ENCODE results near the gene RTN4RL1. TPM values are rescaled to one million over a fixed set of nuclear protein-coding genes. Genes with fewer than 3 reads are reported as not detected.
A peak's percentile ranks its signal among the peaks of the same experiment; 100 is the strongest.

Gene RTN4RL1
- total RNA-seq, 1 donor from 2014 or later: 12.4 TPM

DNA sequence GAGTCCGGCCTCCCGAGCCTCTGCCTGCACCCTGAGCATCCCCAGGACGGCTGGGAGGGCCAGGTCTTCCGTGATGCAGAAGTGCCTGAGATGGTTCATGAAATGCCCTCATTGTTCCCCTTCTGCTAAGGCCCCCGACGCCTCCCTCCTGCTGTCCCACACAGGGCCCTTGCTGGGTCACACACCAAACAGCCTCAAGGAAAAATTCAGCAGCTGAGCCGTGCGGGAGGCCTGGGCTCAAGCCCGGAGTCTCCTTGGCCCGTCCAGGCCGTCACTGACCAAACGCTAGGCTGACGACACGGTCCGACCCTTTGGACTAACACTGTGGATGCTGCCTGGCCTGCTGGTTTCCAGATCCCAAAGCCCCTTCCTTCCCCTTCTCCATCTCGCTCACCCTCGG lies 90.2 kb downstream of the RTN4RL1 start:
- no peaks in the 10 kb centered on the region for H3K9me3 Mint-ChIP-seq (ENCODE audit: low read depth)
- peaks cover 17% of the 10 kb centered on the region for H3K4me1 Mint-ChIP-seq (ENCODE audit: low read depth)
- H3K27ac Mint-ChIP-seq: no peak overlapping the region
- no peak for DNase-seq (ENCODE audit: low spot score, unreplicated experiment)
- H3K27me3 Mint-ChIP-seq: no peaks in the 10 kb centered on the region
- no peak overlapping the region for H3K4me3 Mint-ChIP-seq (ENCODE audit: low read depth)
- H3K36me3 Mint-ChIP-seq (ENCODE audit: insufficient read depth): no peaks in the 10 kb centered on the region
- no peak for TF ChIP-seq CTCF (IDR thresholded peaks at IDR 0.05; ENCODE audit: unreplicated experiment)

GRCh38 chr17:1933875-1934715 lies 91.0 kb downstream of the RTN4RL1 start:
- no peaks in the 10 kb centered on the region for H3K27me3 Mint-ChIP-seq
- H3K4me1 Mint-ChIP-seq (ENCODE audit: low read depth): peaks cover 17% of the 10 kb centered on the region
- H3K36me3 Mint-ChIP-seq (ENCODE audit: insufficient read depth): no peaks in the 10 kb centered on the region
- TF ChIP-seq CTCF (IDR thresholded peaks at IDR 0.05; ENCODE audit: unreplicated experiment): no peak
- no peak overlapping the region for H3K4me3 Mint-ChIP-seq (ENCODE audit: low read depth)
- DNase-seq (ENCODE audit: low spot score, unreplicated experiment): no peak
- no peaks in the 10 kb centered on the region for H3K9me3 Mint-ChIP-seq (ENCODE audit: low read depth)
- H3K27ac Mint-ChIP-seq: no peak overlapping the region

GRCh38 chr17:1931844-1932579 lies 93.1 kb downstream of the RTN4RL1 start:
- Mint-ChIP-seq H3K9me3 (ENCODE audit: low read depth) (no peaks in the 10 kb centered on the region), H3K4me1 (ENCODE audit: low read depth) (peaks cover 17% of the 10 kb centered on the region), H3K27ac (peak overlapping the region; percentile 63), H3K4me3 (ENCODE audit: low read depth) (peak overlapping the region; percentile 47), H3K27me3 (no peaks in the 10 kb centered on the region), H3K36me3 (ENCODE audit: insufficient read depth) (no peaks in the 10 kb centered on the region)
- peak; percentile 25 for TF ChIP-seq CTCF (IDR thresholded peaks at IDR 0.05; ENCODE audit: unreplicated experiment)
- DNase-seq (ENCODE audit: low spot score, unreplicated experiment): peak; percentile 61

GRCh38 chr17:1930337-1930645 lies 94.8 kb downstream of the RTN4RL1 start:
- Mint-ChIP-seq H3K27ac (no peak overlapping the region), H3K36me3 (ENCODE audit: insufficient read depth) (no peaks in the 10 kb centered on the region), H3K9me3 (ENCODE audit: low read depth) (no peaks in the 10 kb centered on the region), H3K27me3 (no peaks in the 10 kb centered on the region), H3K4me3 (ENCODE audit: low read depth) (no peak overlapping the region), H3K4me1 (ENCODE audit: low read depth) (peaks cover 17% of the 10 kb centered on the region)
- no peak for DNase-seq (ENCODE audit: low spot score, unreplicated experiment)
- TF ChIP-seq CTCF (IDR thresholded peaks at IDR 0.05; ENCODE audit: unreplicated experiment): no peak

GRCh38 chr17:1928976-1929375 lies 96.2 kb downstream of the RTN4RL1 start:
- no peak overlapping the region for H3K4me3 Mint-ChIP-seq (ENCODE audit: low read depth)
- no peaks in the 10 kb centered on the region for H3K27me3 Mint-ChIP-seq

More at GRCh38 chr17:1928976-1929375, 96.2 kb downstream of the RTN4RL1 start:
- Mint-ChIP-seq H3K27ac (no peak overlapping the region), H3K4me1 (ENCODE audit: low read depth) (peaks cover 17% of the 10 kb centered on the region), H3K36me3 (ENCODE audit: insufficient read depth) (no peaks in the 10 kb centered on the region), H3K9me3 (ENCODE audit: low read depth) (no peaks in the 10 kb centered on the region)
- DNase-seq (ENCODE audit: low spot score, unreplicated experiment): no peak
- no peak for TF ChIP-seq CTCF (IDR thresholded peaks at IDR 0.05; ENCODE audit: unreplicated experiment)
